ENCODE data around the gene ALDH7A1. TPM values are rescaled to one million over a fixed set of nuclear protein-coding genes. Genes with fewer than 3 reads are reported as not detected.

The ALDH7A1 gene
- total and polyA plus RNA-seq, 11 donors, result 12.3 to 67.6 (median 30.9) TPM

DNA sequence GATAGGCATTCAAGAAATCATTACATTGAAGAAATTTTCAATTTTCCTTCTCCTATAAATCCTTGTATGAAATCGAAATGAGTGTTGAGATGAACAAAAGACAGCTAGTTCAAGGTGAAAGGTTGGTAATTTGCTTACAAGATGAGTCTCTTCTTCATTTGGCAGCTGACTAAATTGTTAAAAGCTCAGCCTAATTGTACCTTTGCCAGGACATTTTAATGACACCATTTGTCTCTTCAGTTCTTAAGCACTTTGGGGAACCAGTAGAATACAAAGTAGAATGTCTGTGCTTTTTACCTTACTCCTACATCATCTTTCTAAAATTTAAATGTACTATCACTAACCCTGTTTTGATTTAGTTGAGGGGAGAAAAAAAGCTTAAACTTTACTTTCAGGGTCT lies 112.4 kb downstream of the ALDH7A1 start:
- Histone ChIP-seq H3K9me3 (no peaks in the 10 kb centered on the region), H3K27ac (no peak overlapping the region), H3K4me1 (peaks cover 0 to 30% (median 6%) of the 10 kb centered on the region in 12 donors), H3K27me3 (no peaks in the 10 kb centered on the region), H3K36me3 (peaks cover 3 to 100% (median 80%) of the 10 kb centered on the region in 9 donors), H3K4me3 (no peak overlapping the region)
- intact Hi-C loops (cut with DNase I), result loop anchor here in 2 of 10 donors (5.0 to 10.0 kb wide), 3 partner anchors 58 to 110 kb away; partner anchors contain the start of gene GRAMD2B (in 2 of the 2)
- WGBS, 4 donors, result 92 to 100% (median 94%) methylated on average over 1 of the region's 1 CpG
- no peak for DNase-seq
- no peak for ATAC-seq
- no peak for TF ChIP-seq POLR2A (IDR thresholded peaks at IDR 0.05)
- TF ChIP-seq, protein P1, sequence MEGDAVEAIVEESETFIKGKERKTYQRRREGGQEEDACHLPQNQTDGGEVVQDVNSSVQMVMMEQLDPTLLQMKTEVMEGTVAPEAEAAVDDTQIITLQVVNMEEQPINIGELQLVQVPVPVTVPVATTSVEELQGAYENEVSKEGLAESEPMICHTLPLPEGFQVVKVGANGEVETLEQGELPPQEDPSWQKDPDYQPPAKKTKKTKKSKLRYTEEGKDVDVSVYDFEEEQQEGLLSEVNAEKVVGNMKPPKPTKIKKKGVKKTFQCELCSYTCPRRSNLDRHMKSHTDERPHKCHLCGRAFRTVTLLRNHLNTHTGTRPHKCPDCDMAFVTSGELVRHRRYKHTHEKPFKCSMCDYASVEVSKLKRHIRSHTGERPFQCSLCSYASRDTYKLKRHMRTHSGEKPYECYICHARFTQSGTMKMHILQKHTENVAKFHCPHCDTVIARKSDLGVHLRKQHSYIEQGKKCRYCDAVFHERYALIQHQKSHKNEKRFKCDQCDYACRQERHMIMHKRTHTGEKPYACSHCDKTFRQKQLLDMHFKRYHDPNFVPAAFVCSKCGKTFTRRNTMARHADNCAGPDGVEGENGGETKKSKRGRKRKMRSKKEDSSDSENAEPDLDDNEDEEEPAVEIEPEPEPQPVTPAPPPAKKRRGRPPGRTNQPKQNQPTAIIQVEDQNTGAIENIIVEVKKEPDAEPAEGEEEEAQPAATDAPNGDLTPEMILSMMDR (IDR thresholded peaks at IDR 0.05), result no peak

- WGBS, 4 donors, result 94 to 97% (median 95%) methylated on average over 2 of the region's 2 CpGs
- no peak for ATAC-seq
- no peak overlapping the region for H3K4me3 ChIP-seq
- DNase-seq, result no peak
- H3K4me1 ChIP-seq, result peaks cover 0 to 38% (median 4%) of the 10 kb centered on the region in 12 donors
- peaks cover 3 to 94% (median 69%) of the 10 kb centered on the region in 9 donors for H3K36me3 ChIP-seq
- no peaks in the 10 kb centered on the region for H3K27me3 ChIP-seq
- TF ChIP-seq, protein P1 (IDR thresholded peaks at IDR 0.05), result no peak
- TF ChIP-seq POLR2A (IDR thresholded peaks at IDR 0.05), result no peak
- H3K27ac ChIP-seq, result no peak overlapping the region
- no peaks in the 10 kb centered on the region for H3K9me3 ChIP-seq
- intact Hi-C loops (cut with DNase I), result loop anchor here in 2 of 10 donors (5.0 to 10.0 kb wide), 3 partner anchors 56 to 109 kb away; partner anchors contain the start of gene GRAMD2B (in 2 of the 2)
Measured at GRCh38 chr5:126481243-126481642, 113.8 kb downstream of the ALDH7A1 start.

Other genes with a start within 250 kb of the ALDH7A1 start
- gene GRAMD2B, start 171.8 kb downstream of the ALDH7A1 start, total RNA-seq, result 10 to 100 TPM; 28.2 to 50.4 (median 37.0) TPM
- gene GRAMD2B, start 171.8 kb downstream of the ALDH7A1 start, polyA plus RNA-seq, result 10 to 100 TPM in 1 of 2 donors, 1 to 10 TPM in 1; 7.4 to 19.8 TPM
- gene PHAX, start 5.7 kb upstream of the ALDH7A1 start, total RNA-seq, result 10 to 100 TPM; 22.5 to 32.7 (median 30.8) TPM
- 10 to 100 TPM; 16.6 to 29.6 TPM for gene PHAX, start 5.7 kb upstream of the ALDH7A1 start, polyA plus RNA-seq
- gene LMNB1, start 181.9 kb upstream of the ALDH7A1 start, total RNA-seq, result 10 to 100 TPM in 1 of 9 donors, 1 to 10 TPM in 8; 1.3 to 27.8 (median 1.8) TPM
- gene LMNB1, start 181.9 kb upstream of the ALDH7A1 start, polyA plus RNA-seq, result 1 to 10 TPM in 1 of 2 donors, under 1 TPM in 1; 0.27 to 1.9 TPM